Epithelial cell of esophagus (primary cell): ENCODE measurements around the gene CCDC17.

Experiments used
- DNase-seq: peaks from one replicate; pipeline ENCODE4 v3.0.0; 2010; ENCODE audit warnings: low read depth
- H3K4me3 ChIP-seq: 2 replicates; pipeline ENCODE4 v1.5.1; 2011; ENCODE audit warnings: mild to moderate bottlenecking, low read length, control low read depth
- TF ChIP-seq, protein P1 (sequence below): IDR thresholded peaks from 2 replicates; pipeline ENCODE4 v1.5.1; 2011; ENCODE audit warnings: low read depth, mild to moderate bottlenecking, low read length, control low read depth, inconsistent platforms; ENCODE audit not compliant: insufficient read depth; ENCODE audit errors: missing control alignments

The CCDC17 gene

DNA sequence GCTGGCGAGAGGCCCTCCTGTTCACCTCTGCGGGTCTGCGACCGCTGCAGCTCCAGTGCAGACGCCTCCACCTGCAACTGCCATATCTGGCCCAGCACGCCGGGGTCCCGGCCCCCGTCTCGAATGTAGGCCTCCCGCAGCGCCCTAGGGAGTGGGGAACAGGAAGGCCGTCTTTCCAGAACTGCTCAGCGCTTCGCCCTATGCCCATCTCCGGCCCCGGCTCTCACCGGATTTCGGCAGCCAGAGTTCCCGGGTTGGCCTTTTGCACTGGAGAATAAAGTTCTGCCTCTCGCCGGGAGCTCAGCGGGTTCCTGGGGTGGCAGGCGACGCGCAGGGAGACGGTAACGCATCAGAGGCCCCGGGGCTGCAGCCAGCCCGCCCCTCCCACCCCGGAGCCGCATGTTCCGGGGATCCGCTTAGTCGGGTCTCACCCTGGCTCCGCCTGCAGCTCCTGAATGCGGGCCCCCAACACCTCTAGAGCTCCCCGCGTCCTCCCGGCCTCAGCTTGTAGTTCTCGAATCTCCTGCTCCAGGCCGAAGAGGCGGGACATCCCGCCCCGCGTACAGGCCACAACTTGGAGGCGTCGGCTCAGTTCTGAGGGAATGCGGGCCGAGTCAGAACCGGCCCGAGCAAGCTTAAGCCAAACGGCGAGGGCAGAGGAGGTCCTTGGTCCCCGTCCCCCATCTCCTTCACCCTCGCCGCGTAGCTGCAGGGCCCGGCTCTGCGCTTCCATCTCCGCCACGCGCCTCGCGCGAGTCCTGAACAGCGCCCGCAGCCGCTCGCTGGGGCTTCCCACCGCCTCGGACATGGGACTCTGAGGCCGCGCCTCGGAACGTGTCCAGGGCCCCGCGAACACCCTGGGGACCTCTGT, 1.1 kb downstream of the CCDC17 start:
- no peak for DNase-seq
- H3K4me3 ChIP-seq: no peak overlapping the region
- TF ChIP-seq, protein P1, sequence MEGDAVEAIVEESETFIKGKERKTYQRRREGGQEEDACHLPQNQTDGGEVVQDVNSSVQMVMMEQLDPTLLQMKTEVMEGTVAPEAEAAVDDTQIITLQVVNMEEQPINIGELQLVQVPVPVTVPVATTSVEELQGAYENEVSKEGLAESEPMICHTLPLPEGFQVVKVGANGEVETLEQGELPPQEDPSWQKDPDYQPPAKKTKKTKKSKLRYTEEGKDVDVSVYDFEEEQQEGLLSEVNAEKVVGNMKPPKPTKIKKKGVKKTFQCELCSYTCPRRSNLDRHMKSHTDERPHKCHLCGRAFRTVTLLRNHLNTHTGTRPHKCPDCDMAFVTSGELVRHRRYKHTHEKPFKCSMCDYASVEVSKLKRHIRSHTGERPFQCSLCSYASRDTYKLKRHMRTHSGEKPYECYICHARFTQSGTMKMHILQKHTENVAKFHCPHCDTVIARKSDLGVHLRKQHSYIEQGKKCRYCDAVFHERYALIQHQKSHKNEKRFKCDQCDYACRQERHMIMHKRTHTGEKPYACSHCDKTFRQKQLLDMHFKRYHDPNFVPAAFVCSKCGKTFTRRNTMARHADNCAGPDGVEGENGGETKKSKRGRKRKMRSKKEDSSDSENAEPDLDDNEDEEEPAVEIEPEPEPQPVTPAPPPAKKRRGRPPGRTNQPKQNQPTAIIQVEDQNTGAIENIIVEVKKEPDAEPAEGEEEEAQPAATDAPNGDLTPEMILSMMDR: no peak

DNA sequence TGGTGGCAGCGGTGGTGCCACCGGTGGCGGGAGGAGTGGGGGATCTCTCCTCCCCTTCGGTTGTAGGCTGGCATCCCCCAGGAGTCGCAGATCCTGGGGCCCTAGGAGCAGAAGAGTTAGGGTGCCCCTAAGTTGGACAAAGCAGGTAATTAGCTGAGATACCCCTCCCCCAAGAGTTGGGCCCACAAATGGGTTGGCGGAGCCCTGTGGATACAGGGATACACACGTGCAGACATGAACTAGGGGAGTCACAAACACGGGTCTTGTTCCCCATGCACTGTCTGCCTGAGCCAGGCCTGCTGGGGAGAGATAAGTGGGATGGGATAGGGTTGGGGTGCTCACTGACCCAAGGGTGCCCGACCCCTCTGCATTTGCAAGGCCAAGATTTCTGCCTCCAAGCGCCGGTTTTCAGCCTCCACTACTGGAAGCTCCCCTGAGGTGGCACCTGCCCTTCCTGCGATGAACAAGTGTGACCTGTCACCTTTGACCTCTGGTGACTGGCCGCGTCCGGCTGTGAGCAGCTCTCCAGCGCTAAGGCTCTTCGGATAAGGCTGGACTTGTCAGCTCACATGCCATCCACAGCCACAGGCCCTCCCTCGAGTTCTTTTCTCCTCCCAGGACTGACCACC, 1.8 kb downstream of the CCDC17 start:
- H3K4me3 ChIP-seq: no peak overlapping the region
- no peak for DNase-seq
- TF ChIP-seq, protein P1: no peak

DNA sequence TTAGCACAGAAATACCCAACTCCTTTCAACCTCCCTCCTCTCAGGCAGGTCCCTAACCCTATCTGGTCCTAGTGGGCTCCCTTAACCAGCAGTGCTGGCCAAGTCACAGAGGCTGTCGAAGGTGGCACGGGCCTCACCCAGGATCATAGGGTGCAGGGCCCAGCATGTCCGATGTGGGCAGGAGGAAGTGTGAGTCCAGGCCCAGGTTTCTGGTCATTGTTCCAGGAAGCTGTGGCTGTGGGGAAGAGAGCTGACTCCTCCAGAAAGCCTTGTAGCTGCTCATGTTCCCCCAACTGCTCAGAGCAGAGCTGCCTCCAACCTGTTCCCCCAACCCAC, 2.4 kb downstream of the CCDC17 start:
- no peak overlapping the region for H3K4me3 ChIP-seq
- TF ChIP-seq, protein P1: no peak
- DNase-seq: no peak

DNA sequence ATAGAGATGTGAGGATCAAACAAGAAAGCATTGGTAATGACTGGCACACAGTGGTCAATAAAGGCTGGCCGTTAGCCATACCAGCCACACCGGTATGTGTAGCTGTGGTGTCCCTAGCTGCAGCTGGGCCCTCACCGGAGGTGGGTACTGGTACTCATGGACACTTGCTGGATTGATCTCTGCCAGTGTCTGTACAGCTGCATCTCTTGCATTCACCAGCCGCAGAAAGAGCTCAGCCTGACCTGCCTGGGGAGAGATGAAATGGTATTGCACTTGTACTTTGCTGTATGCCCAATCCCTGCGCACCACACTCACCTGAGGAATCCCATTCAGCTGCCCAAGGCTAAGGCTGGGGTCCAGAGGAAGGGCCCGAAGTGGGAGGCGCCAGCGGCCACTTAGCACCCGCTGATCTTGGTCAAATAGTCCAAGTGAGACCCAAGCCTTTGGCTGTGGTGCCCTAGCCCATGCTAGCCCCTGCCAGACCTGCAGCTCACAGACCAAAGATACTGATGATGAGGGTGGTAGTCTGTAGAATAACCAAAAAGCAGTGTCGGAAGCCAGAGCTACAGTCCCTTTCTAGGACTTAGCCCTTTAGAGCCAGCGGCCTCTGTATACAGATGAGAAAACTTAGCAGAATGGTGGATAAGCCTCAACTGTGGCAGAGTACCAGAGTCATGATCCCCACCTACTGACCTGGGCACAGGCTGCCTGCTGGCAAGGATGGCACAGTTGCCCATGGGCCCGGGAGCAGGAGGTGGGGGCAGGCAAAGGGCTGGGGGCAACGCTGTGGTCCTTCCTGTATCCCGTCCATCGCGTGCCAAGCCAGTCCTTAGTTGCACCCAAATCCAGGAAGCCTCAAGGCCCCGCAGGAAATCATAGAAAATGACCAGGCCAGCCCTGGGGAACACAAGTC, 3.0 kb downstream of the CCDC17 start:
- TF ChIP-seq, protein P1: no peak
- H3K4me3 ChIP-seq: no peak overlapping the region
- DNase-seq: no peak

DNA sequence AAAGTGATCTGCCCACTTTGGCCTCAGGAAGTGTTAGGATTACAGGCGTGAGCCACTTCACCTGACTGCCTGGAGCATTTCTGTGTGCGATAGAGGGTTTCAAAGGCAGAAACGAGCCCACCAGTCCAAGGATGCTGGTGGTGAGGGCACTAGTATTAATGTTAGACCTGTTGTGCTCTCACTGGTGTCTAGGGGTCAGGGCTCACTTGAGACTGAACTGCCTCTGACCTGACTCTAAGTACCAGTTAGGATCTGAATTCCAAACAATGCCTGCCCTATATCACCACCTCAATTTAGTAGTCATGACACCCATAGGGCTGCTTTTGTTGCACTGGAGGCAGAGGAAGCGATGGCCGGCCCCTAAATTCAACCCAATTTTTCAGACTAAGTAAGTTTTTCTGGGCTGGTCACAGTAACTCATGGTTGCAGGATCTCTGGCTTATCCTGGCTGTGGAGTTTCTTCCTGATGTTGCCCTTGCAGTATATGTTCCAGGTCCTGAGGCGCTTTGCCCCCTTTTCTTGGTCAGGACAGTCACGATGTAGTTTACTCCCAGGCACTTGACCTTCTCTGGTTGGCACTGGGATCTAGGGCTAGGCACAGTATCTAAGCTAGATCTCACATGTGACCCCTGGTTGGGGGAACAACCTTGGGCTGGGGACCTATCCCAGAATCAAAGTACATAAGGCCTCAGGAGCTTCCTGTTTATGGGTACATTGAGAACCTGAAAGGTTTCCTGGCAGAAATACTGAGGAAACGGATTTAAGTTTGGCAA, 4.5 kb downstream of the CCDC17 start:
- TF ChIP-seq, protein P1: no peak
- no peak for DNase-seq
- no peak overlapping the region for H3K4me3 ChIP-seq

DNA sequence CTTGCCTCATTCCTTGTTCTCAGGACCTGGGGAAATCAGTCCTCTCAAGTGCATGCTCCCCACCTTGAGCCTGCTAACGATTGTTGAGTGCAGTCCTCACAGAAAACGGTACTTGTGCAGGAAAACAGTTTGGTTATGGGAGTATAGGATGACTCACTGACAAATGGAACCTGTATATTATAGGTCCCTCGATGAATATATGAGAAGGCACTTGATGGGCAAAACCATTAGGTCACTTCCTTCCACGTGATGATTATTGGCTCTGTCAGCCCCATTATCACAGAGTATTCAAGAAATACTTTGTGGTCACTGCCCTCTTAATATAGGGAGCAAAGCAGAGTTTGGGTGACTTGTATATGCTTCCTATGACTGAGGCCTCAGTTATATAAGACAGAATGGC, 6.2 kb downstream of the CCDC17 start:
- H3K4me3 ChIP-seq: no peak overlapping the region
- DNase-seq: peak; percentile 27
- TF ChIP-seq, protein P1: no peak
